Measurements from ENCODE around the gene DDT. TPM values are rescaled to one million over a fixed set of nuclear protein-coding genes. Genes with fewer than 3 reads are reported as not detected.
"Not testable (repeated sequence)": the region's sequence is repeated elsewhere in the genome, so short reads cannot be mapped to it uniquely, and the experiment has no call there.

DDT gene
- total RNA-seq, 1 donor from 2014 or later = 73.5 TPM

DNA sequence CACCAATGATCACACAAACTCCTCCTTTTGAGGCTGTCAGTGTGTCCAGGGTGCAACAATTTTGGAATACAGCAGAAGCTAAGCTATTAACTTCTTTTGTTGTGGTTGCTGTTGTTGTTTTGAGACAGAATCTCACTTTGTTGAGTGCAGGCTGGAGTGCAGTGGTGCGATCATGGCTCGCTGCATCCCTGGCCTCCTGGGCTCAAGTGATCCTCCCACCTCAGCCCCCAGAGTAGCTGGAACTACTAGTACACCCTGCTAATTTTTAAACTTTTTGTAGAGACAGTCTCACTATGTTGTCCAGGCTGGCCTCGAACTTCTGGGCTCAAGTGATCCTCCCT is 35.3 kb downstream of the DDT start:
- no peak for DNase-seq (ENCODE audit: low spot score)
- Mint-ChIP-seq H3K27me3 (ENCODE audit: unreplicated experiment) (peaks cover 4% of the 10 kb centered on the region), H3K9me3 (ENCODE audit: unreplicated experiment) (no peaks in the 10 kb centered on the region), H3K36me3 (ENCODE audit: low read depth, unreplicated experiment) (no peaks in the 10 kb centered on the region), H3K4me1 (ENCODE audit: unreplicated experiment) (peaks cover 4% of the 10 kb centered on the region), H3K4me3 (ENCODE audit: unreplicated experiment) (no peak overlapping the region), H3K27ac (ENCODE audit: unreplicated experiment) (no peak overlapping the region)
- TF ChIP-seq, protein P1, sequence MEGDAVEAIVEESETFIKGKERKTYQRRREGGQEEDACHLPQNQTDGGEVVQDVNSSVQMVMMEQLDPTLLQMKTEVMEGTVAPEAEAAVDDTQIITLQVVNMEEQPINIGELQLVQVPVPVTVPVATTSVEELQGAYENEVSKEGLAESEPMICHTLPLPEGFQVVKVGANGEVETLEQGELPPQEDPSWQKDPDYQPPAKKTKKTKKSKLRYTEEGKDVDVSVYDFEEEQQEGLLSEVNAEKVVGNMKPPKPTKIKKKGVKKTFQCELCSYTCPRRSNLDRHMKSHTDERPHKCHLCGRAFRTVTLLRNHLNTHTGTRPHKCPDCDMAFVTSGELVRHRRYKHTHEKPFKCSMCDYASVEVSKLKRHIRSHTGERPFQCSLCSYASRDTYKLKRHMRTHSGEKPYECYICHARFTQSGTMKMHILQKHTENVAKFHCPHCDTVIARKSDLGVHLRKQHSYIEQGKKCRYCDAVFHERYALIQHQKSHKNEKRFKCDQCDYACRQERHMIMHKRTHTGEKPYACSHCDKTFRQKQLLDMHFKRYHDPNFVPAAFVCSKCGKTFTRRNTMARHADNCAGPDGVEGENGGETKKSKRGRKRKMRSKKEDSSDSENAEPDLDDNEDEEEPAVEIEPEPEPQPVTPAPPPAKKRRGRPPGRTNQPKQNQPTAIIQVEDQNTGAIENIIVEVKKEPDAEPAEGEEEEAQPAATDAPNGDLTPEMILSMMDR (IDR thresholded peaks at IDR 0.05; ENCODE audit: unreplicated experiment) = no peak

DNA sequence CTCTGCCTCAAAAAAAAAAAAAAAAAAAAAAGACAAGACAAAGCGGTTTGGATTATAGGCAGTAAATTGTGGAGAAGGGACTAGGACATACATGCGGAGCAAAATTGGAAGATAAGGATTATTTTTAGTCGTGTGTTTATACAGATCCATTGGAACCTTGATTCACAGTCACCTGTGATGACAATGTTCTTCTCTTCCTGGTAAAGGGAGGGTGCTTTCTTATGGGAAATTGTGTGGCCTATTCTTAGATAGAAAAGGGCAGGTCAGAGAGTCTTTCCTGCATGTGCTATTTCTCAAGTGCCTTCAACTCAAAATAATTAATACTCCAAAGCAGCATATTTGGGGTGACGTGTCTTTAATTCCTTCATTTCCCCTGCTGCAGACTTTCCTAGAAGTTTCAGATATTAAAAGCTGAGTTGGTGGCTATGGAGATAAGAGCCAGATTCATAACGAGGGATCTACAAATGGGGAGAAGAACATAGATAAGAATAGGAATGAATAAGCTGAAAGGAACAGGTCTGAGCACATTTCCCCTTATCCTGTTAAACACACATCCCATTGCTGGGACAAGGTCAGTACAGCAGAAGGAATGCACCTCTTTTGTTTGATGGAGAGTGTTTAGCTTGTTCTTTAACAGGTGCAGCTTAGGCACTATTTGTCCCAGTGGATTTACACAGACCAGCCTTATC is 35.8 kb downstream of the DDT start:
- H3K4me1 Mint-ChIP-seq (ENCODE audit: unreplicated experiment) = peaks cover 4% of the 10 kb centered on the region
- TF ChIP-seq, protein P1 (IDR thresholded peaks at IDR 0.05; ENCODE audit: unreplicated experiment) = no peak
- DNase-seq (ENCODE audit: low spot score) = no peak
- H3K27me3 Mint-ChIP-seq (ENCODE audit: unreplicated experiment) = peaks cover 4% of the 10 kb centered on the region
- no peaks in the 10 kb centered on the region for H3K36me3 Mint-ChIP-seq (ENCODE audit: low read depth, unreplicated experiment)
- H3K4me3 Mint-ChIP-seq (ENCODE audit: unreplicated experiment) = no peak overlapping the region
- H3K9me3 Mint-ChIP-seq (ENCODE audit: unreplicated experiment) = no peaks in the 10 kb centered on the region
- no peak overlapping the region for H3K27ac Mint-ChIP-seq (ENCODE audit: unreplicated experiment)

DNA sequence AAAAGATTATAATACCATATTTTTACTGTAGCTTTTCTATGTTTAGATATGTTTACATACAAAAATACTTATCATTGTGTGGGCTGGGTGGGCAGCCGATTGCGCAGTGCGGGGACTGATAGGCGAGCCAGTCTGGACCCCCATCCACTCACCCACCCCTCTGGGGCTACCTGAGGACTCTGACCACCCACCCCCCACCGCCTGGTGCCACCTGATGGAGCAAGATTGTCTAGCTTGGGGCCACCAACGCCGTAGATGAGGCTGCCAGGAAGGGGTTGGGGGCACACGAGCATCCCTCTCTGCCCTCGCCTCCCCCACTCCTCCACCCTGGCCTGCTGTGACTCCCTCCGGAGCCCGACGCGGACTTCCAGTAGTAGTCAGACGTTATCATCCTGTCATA is 47.7 kb downstream of the DDT start:
- TF ChIP-seq, protein P1 (IDR thresholded peaks at IDR 0.05; ENCODE audit: unreplicated experiment) = no peak
- Mint-ChIP-seq H3K4me1 (ENCODE audit: unreplicated experiment) (no peaks in the 10 kb centered on the region), H3K4me3 (ENCODE audit: unreplicated experiment) (peak overlapping the region; percentile 54), H3K27ac (ENCODE audit: unreplicated experiment) (no peak overlapping the region), H3K36me3 (ENCODE audit: low read depth, unreplicated experiment) (peaks cover 38% of the 10 kb centered on the region), H3K27me3 (ENCODE audit: unreplicated experiment) (no peaks in the 10 kb centered on the region), H3K9me3 (ENCODE audit: unreplicated experiment) (no peaks in the 10 kb centered on the region)
- no peak for DNase-seq (ENCODE audit: low spot score)

DNA sequence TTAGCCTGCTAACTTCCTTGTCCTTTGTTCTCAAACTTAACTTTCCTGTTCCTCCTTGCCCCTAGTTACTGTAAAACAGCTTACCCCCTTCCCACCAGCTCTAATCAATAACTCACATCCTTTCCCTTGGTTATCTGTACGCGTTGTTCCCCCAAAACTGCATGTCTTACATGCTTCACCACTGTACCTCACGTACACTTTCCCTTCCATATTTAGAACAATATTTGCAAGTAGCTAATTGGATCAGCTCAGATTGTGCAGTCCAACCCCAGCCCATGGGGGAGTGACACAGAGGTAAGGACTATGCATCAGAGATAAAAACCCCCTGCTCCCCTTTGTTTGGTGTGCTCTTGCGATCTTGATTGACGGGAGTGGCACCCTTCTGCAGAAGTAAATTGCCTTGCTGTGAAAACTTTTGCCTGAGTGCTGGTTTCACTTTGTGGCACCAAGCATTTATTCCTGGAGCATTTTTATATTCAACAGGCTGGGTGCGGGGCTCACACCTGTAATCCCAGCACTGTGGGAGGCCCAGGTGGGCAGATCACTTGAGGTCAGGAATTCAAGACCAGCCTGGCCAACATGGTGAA is 49.1 kb downstream of the DDT start:
- Mint-ChIP-seq H3K27ac (ENCODE audit: unreplicated experiment) (no peak overlapping the region), H3K27me3 (ENCODE audit: unreplicated experiment) (peaks cover 2% of the 10 kb centered on the region), H3K4me3 (ENCODE audit: unreplicated experiment) (peak overlapping the region; percentile 43), H3K4me1 (ENCODE audit: unreplicated experiment) (no peaks in the 10 kb centered on the region), H3K9me3 (ENCODE audit: unreplicated experiment) (no peaks in the 10 kb centered on the region), H3K36me3 (ENCODE audit: low read depth, unreplicated experiment) (peaks cover 32% of the 10 kb centered on the region)
- no peak for DNase-seq (ENCODE audit: low spot score)
- TF ChIP-seq, protein P1 (IDR thresholded peaks at IDR 0.05; ENCODE audit: unreplicated experiment) = no peak

DNA sequence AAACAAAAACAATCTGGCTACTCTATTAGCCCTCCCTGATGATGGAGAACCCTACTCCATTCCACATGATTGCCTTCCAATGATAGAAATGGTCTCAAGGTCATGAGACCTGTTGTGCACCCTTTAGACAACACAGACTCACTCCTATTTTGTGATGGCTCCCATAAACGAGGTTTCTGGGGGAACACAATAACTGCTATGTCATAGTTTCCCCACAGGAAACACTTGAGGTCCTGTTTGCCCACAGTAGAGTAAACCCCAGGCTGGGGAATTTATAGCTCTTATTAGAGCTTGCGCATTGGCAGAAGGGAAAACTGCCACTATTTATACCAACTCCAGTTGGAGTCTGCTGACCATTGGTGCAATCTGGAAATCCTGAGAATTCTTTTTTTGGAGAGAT is 51.3 kb downstream of the DDT start:
- peaks cover 2% of the 10 kb centered on the region for H3K27me3 Mint-ChIP-seq (ENCODE audit: unreplicated experiment)
- H3K4me1 Mint-ChIP-seq (ENCODE audit: unreplicated experiment) = no peaks in the 10 kb centered on the region
- TF ChIP-seq, protein P1 (IDR thresholded peaks at IDR 0.05; ENCODE audit: unreplicated experiment) = no peak
- H3K36me3 Mint-ChIP-seq (ENCODE audit: low read depth, unreplicated experiment) = peaks cover 28% of the 10 kb centered on the region
- H3K4me3 Mint-ChIP-seq (ENCODE audit: unreplicated experiment) = no peak overlapping the region
- no peaks in the 10 kb centered on the region for H3K9me3 Mint-ChIP-seq (ENCODE audit: unreplicated experiment)
- DNase-seq (ENCODE audit: low spot score) = no peak
- no peak overlapping the region for H3K27ac Mint-ChIP-seq (ENCODE audit: unreplicated experiment)

DNA sequence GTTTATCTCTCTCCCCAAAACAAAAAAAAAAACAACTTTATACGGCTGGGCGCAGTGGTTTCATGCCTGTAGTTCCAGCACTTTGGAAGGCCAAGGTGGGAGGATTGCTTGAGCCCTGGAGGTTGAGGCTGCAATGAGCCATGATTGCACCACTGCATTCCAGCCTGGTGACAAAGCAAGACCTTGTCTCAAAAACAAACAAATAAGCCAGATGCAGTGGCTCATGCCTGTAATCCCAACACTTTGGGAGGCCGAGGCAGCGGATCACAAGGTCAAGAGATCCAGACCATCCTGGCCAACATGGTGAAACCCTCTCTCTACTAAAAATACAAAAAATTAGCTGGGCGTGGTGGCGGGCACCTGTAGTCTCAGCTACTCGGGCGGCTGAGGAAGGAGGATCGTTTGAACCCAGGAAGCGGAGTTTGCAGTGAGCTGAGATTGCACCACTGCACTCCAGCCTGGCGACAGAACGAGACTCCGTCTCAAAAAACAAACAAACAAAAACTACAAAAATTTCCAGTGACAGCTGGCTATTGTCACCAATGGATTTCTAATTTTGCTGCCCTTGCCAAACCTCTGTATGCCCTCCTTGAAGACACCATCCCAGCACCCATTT is 52.5 kb downstream of the DDT start:
- DNase-seq (ENCODE audit: low spot score); H3K27me3 Mint-ChIP-seq (ENCODE audit: unreplicated experiment): not testable (repeated sequence)

More for the DNA sequence above, 52.5 kb downstream of the DDT start:
- not testable (repeated sequence) for H3K4me3 Mint-ChIP-seq (ENCODE audit: unreplicated experiment); H3K27ac Mint-ChIP-seq (ENCODE audit: unreplicated experiment); H3K9me3 Mint-ChIP-seq (ENCODE audit: unreplicated experiment); H3K4me1 Mint-ChIP-seq (ENCODE audit: unreplicated experiment)
- peaks cover 21% of the 10 kb centered on the region for H3K36me3 Mint-ChIP-seq (ENCODE audit: low read depth, unreplicated experiment)

All from endothelial cell (in vitro differentiated cells).